GM19455 (cell line): ENCODE data around the gene SCCPDH.

ENCODE experiments used
- ATAC-seq: cut with Tn5 transposase; IDR thresholded peaks from one replicate; pipeline ENCODE4 v1.9.1; 2021; ENCODE audit not compliant: unreplicated experiment

SCCPDH gene

DNA sequence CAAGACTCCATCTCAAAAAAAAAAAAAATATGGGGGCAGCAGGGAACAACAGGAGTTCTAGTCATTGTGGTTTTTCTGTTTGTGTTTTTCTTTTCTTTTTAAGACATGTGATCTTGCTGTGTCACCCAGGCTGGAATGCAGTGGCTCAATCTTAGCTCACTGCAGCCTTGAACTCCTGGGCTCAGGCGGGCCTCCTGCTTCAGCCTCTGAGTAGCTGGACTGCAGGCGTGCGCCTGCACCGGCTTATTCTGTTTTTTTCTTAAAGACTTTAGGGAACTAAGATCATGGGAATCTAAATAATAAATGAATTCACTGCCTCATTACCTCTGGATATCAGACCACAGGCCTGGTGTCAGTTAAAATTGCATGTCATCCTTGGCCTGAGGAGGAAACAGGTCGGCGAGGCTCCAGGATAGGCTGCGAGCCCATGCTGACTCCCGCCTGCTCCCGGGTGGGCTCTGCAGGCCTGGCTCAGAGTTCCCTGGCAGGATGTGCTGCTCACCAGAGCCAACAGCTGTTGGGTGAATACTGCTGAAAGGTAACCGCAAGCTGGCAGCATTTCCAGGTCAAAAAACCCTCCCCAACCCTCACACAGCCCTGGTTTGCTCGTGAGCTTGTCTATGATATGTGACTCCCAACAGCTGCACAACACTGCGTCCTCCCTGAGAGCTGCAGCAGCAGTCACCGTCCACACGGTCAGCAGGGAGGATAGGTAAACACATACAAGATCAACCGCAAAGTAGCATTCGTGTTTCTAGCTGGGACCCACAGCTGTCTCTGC, 58.1 kb downstream of the SCCPDH start:
- ATAC-seq, result no peak

DNA sequence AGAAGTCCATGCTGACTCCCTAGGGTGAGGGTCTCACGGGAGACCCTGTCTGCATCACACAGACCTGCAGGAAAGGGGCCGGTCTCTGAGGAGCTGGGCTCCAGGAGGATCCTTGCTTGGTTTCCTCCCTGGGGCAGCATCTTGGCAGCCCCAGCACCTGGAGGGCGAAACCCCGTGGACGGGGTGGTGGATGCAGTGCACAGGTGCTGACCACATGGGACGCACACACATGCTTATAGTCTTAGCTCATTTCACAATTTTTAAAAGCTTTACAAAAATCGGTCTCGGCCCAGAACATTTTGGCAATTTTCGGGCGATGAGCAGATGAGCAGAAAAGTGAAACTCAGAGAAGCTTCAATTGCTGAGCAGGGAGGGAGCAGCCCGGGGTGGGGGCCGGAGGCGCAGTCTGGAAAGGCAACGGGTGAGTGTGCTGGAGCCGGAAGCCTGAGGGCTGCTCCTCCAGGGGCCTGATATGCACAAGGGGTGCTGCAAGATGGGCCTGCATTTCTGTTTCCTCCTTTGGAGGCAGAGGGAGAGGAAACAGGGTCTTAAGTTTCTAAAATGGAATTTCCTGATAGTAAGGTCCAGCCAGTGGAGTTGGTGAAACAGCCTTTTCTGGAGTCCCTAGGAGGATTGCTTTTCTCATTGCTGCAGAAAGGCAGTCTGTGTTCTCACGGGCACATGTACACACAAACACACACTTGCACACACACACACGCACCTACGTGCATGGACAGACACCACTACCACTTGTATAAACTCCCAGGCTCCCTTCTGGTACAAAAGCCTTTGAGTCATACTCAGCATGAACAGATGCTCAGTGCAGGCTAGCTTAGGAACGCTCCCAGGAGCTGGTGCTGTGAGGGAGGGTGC, 60.6 kb downstream of the SCCPDH start:
- ATAC-seq, result no peak

DNA sequence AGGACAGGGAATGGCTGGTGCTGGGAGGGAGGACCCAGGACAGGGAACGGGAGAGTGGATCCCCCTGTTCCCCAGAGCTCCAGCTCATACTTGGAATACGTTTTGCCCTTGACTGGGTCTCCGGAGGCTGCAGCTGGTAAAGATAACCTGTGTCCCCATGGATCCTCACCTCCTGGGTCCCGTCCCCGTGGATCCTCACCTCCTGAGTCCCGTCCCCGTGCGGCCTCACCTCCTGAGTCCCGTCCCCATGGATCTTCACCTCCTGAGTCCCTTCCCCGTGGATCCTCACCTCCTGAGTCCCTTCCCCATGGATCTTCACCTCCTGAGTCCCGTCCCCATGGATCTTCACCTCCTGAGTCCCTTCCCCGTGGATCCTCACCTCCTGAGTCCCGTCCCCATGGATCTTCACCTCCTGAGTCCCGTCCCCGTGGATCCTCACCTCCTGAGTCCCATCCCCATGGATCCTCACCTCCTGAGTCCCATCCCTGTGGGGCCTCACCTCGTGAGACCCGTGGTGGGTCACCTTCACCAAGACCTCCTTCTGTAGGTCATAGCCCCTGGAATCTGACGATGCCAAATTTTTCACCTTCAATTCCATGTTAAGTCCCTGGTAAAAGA, 61.4 kb downstream of the SCCPDH start:
- no peak for ATAC-seq

DNA sequence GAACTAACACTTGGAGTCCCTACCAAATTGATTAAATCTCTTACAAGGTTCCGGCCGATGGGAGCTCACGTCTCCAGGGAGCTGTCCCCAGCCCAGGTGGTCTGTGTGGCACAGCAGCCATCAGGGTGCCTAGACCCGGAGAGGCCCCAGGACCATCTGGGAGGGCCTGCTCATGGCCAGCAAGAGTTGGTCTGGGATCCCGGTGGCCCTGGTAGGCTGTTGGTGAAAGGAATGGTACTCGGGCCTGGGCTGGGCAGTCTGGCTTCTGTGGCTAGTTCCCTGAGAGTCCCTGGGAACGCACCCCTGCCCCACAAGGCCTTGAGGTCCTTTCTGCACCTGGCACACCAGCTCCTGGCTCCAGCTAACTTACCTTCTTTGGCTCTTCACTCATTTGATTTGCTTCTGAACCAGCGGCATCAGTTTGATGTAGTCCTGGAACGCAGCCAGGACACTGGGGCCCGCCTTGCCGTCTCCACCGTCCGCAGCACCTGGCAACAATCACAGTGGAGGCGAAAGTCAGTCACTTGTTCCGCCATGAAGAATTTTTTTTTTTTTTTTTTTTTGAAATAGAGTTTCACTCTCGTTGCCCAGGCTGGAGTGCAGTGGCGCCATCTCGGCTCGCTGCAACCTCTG, 62.5 kb downstream of the SCCPDH start:
- no peak for ATAC-seq

DNA sequence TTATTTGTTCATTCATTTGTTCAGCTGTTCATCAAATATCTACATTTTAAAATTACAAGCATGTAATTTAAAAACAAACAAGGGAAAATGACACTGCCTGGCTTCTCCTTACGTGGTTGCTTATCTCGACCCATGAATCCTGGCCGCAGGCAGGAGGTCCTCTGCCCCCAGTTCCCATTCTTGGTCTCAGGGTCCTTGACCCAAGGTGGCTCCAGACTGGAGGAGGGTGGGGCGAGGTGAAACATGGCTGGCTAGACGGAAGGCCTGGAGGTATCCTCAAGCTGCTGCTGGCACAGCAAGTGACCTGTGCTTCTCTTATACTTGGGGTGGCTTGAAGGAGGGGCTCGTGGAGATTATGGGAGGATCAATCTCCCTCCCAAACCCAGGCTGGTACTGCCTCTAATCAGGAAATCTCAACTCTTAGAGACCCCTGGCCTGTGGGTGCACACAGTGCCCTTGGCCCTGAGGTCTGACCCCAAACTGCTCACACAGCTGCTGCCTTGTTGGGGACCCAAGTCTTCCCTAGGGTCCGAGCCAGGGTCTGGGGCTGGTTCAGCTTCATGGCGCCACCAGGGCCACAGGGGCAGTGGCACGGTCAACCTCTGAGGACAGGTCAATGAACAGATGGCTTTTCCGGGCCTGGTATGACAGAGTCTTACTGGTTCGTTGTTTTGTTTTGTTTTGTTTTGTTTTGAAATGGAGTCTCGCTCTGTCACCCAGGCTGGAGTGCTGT, 63.7 kb downstream of the SCCPDH start:
- ATAC-seq, result no peak

DNA sequence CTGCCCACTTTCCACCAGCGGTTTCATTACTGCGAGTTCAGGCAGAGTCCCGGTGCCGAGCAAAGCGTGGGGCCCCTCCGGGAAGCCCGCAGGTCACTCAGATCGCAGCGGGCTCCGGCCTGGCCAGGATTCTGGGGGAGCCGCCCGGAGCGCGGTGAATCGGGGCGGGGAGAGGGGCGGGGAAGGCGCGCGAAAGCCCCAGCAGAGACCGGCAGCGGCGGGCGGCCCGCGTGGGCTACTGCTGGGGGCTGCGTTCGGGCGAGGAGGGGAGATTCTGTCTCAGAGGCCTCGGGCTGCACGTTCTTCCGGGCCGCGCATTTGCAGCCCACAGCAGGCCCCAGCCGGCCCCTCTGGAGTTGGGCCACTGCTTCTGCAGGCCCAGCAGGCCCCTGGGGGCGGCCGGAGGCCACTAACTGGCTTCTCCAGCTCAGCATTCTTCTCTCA, 64.7 kb downstream of the SCCPDH start:
- no peak for ATAC-seq

DNA sequence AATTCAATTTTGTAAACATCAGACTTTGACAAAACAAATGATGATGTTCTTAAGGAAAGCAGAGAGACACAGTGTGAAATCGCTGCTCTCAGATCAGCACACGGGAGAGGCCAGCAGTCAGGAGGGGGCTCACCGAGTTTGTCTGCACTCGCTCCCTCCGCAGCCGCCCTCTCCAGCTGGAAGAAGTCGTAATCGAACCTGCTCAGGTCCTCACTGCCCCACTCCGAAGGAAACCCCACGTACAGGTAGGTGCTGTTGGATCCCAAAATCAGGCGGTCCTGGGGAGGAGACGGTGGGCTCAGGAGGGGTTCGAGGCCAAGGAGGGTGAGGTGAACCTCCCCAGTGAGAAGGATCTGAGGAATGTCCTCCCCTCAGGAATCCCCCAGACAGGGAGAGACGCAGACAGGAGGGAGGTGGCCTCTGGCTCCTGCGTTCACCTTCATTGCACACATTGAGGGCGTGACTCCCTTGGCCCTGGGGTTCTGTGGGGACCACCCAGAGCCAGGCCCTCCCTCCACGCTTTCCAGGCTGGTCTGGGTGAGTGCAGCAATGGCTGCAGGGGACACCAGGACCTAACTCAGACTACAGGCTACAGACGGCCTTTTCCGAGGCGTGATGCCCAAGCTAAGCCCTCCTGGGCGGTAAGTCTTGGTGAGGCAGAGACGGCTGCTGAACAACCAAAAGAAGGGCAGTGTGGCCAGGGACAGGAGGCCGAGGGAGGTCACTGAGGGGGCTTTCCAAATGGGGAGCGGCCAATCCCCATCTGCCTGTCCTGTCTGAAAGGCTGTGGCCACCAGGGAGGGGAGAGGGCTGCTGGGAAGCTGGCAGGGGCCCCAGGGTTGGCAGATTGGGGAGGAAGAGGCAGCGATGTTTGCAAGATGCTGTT, 65.5 kb downstream of the SCCPDH start:
- no peak for ATAC-seq

DNA sequence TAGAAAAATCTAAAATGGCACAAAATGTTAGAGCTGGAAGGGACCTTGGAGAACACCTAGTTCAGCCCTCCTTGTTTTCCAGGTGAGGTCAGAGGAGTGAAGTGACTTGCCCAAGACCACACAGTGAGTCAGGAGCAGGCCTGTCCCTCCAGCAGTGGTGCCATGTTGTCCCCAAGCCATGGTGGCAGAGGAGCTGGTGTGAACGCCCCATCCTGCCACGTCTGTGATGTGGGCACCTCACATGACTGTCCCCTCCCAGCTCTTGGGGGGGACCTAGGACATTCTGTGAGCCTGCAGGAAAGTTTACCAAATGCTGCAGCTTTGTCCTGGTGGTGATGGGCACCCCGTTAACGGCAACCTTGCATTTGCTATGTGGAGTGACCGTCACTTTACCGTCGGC, 66.2 kb downstream of the SCCPDH start:
- no peak for ATAC-seq

DNA sequence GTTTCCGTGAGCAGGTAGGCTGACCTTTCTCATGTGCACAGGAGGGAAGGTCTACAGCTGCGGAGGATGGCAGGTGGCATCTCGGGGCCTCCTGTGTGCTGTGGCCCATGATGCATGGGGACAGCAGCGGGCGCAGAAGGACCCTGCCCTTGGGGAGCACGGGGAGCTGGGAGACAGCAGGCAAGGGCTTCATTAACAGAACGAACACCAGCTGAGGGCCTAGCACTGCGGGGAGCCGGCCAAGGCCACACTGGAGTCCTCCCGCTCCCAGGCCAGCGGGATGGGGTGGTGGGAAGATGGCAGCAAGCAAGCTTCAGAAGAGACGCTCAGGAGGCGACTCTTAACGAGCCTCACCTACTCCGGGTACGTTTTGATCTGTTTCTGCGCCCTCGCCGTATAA, 66.6 kb downstream of the SCCPDH start:
- no peak for ATAC-seq

DNA sequence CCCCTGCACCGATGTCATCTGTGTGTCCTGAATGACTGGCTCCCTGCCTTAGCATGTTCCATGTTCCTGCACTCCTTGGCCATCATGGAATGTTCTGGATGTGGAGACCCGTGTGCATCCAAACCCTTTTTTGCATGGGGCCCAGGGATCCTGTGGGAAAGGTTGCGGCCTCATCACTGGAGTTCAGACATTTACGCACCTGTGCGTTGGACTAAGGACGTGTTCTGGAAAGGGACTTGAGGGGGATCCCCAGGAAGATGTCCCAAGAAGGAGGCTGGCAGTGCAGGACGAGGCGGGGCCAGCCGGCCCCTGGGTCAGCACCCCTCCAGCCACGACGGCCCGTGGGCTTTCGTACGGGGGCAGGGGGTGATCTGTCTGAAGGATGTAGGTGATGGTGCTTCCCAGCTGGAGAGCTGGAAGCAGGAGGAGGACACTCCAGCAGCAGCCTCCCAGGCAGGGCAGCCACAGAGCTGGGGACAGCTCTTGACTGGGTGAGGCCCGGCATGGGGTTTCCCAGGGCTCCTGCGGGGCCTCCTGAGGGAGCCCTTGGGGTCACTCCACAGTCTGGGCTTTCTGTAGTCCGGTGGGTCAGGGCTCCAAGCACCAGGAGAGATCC, 67.2 kb downstream of the SCCPDH start:
- ATAC-seq, result no peak

DNA sequence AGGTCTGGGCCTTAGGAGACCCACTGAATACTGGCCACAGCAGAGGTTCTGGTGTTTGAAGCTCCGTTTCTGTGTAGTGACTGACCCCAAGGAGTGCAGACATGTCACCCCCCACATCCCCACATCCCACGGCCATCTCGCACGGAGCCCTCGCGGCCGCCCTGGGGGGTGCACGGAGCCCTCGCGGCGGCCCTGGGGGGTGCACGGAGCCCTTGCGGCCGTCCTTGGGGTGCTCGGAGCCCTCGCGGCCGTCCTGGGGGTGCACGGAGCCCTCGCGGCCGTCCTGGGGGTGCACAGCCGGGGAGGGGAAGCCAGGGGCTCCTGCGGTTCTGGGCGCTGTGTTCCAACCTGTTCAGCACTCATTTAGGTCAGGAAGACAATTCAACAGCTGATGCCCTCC, 68.4 kb downstream of the SCCPDH start:
- no peak for ATAC-seq

DNA sequence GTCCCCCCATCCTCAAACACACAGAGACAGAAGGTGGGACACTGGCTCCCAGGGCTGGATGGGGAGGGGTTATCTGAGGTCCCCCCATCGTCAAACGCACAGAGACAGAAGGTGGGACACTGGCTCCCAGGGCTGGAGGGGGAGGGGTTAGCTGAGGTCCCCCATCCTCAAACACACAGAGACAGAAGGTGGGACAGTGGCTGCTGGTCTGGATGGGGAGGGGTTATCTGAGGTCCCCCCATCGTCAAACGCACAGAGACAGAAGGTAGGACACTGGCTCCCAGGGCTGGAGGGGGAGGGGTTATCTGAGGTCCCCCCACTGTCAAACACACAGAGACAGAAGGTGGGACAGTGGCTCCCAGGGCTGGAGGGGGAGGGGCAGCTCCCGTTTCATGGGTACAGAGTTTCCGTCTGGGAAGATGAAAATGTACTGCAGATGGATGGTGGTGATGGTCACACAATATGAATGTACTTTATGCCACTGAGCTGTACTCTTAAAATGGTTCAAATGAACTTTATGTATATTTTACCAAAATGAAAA, 69.2 kb downstream of the SCCPDH start:
- no peak for ATAC-seq

DNA sequence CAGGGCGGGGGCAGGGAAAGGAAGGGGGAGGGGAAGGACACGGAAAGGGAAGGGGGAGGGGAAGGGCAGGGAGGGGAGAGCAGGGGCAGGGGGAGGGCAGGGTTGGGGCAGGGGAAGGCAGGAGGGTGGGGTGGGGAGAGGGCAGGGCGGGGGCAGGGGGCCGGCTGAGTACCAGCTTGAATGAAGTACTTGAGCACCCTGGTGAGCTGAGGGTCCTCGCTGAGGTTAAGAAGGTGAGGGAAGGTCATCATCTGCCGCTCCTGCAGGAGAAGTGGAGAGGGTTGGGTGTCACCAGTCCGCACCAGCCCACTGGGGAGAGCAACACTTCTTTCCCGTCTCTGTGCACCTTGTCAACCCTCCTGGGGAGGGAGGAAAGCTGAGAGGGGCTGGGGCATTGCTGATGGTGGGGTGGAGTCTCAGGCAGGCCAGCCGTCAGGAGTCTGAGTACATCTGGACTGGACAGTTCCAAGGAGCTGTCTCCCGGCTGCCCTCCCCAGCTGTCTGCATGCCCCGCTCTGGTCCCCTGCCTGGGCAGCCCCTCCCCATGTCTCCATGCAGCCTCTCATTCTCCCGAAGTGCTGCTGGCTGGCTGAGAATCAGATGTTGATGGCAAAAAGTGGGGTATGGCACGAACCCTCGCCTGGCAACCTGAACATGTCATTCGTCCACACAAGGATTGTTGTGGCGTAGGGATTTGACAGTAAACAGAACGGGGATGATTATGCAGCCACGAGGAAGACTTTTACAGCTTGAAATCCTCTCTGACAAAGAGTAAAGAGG, 70.0 kb downstream of the SCCPDH start:
- no peak for ATAC-seq

DNA sequence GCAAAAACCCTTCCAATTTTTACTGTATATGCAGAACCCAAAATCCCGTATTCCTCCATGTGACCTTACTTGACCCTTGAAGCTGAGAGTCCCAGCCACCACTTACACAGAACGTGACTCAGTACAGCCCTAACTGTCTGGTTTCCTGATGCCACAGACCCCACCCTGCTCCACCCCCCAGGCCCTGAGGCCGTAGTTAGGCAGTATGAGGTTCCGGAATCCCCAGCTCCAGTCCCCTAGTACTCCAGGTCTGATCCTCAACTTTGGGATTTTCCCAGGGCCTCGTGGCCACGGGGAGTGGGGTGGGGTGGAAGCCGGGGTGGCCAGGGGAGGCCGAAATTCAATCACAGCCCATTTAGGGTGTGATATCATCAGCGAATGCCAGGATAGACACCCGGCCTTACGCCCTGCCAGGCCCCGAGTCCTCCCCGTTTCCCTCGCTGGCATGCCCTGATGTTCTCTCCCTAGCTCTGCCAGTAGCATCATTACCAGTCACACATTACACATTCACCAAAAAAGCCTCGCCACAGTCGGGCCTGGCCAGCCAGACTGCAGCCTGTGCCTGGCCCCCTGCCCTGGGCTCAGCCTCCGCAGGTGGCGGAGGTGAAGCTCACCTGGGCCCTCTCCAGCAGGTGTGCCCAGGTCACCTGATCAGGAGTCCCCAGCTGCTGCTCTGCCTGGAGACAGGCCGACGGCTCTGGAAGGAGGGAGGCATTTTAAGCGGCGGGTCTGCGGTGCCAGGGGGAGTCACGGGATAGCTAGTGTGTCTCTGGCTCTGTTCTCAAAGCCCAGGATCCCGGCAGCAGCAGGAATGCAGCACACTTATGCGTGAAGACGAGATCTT, 70.8 kb downstream of the SCCPDH start:
- no peak for ATAC-seq

DNA sequence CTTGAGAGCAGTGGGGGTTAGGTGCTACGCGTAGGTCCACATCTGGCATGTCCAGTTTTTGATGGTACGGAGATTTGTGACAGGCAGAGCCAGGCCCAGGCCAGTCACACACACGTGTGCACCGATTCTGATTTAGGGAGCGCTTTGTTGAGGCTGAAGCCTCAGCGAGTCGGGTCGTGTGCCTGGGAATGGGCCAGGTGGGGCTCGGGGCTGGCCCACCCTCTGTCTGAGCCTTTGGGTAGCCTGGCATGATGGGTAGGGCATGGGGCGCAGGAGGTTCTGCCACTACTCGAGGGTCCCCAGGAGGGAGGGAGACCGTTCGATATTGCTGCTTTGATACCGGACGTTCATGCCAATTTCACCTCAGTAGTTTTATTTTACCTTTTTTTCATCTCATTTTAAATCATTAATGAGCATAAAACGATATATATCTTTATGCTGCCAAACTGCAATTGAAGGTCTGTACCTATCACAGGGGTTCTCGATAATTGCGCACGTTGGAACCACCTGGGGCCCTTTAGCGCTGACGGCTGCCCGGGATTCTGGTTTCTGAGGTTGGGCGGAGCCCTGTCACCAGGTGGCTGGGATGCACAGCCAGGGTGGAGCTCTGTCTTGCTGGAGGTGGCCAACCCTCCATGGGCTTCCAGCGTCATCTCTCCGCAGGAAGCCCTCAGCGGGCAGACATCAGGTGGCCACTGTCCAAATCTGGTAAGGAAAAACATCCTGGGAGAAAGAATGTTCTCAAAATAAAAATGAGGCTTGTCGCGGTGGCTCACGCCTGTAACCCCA, 71.9 kb downstream of the SCCPDH start:
- ATAC-seq, result no peak

DNA sequence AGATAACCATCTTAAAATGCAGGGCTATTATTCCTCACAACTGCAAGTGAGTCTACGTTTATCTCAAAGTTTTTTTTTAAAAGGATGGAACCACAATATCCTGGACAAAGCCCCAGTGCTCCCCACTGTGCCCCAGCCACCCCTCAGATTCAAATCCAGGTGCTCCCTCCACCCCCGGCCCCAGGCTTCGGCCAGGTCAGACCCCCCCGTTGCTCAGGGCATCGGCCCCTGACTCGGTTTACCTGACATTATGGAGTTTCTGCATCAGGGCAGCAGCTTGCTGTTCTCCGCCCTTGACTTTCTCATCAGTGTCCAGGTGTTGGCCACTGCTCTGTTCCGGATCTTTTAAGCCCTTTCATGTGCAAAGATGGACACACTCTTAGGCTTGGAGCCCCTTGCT, 72.9 kb downstream of the SCCPDH start:
- ATAC-seq, result no peak

DNA sequence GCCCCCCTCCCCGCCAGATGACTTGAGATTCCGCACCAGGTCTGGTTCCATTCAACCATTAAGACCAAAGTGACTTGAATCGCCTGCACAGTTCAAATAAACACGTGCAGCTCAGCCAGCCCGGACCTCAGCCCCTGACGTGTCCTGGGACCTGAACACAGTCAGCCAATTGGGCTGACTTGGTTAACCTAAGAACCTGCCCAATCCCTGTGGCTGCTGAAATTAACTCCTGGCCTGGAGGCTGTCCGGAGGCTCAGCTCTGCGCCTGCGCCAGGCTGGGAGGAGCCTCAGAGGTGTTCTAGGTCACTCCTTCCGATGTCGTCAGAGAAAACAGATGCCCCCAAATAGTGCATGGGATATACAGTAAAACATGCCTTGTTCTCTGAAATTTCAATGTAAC, 73.4 kb downstream of the SCCPDH start:
- ATAC-seq, result no peak
